ENCODE measurements around the gene RBPMS2.
"Not testable (repeated sequence)": the region's sequence is repeated elsewhere in the genome, so short reads cannot be mapped to it uniquely, and the experiment has no call there.

Gene RBPMS2

DNA sequence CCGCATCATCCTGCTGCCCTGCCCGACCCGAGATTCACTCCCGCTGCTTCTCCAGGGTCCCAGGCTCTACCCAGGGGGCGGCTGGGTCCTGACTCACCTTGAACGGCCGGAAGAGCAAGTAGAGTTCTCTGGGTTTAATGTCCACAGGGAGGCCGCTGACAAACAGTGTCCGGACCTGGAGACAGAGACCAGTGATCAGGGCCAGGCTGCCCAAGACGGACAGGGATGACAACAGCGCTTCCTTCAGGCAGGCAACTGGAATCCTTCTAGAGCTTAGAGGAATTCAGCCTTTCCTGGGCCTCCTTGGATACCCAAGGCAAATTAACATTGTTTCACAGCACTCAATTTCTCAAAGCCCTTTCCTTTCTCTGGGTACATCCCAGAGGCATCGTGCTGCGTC lies 23.9 kb downstream of the RBPMS2 start:
- no peak for DNase-seq

DNA sequence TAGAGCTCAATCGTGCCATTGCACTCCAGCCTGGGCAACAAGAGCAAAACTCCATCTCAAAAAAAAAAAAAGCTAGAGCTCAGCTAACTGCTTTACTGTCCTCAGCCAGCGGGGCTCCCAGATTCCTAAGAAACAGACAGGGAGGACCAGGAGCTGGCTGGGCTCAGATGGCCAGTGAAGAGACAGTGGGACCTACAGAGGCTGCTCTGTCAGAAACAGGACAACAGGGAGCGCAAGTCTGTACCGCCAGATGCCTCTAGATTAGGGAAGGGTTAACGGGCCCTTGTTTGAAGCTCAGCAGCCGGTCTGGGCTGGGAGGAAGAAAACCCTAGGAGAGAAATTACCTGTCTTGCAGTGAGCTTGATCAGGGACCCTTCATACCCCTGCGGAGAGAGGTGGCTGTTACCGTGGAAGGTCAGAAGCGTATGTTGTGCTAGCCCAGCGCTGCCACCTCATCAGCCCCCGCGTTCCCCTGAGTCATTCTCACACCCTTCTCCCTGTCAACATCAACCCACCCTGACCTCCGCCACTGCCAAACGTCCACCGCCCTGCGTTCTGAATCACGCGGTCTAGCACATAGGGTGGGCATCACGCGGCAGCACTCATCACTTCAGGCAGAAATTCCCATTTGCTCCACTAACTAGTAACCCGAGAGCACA lies 25.3 kb downstream of the RBPMS2 start:
- DNase-seq = no peak

DNA sequence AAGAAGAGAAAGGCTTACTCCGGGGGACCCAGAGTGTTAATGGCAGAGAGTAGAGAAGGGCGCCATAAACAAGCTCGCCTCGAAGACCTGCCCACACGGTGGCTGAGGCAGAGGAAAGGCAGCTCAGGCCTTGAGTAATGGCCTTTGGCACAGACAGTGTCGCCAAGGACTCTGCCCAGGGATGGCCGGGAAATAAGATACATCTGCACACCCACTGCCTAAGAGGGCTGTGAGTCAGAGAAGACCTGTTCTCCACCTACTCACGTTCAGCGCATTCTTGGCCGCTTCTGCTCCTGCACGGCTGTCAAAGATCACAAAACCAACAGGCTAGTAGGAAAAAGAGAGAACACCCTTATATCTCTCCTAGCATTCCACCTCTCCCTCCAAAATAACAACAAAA lies 26.2 kb downstream of the RBPMS2 start:
- DNase-seq = no peak

DNA sequence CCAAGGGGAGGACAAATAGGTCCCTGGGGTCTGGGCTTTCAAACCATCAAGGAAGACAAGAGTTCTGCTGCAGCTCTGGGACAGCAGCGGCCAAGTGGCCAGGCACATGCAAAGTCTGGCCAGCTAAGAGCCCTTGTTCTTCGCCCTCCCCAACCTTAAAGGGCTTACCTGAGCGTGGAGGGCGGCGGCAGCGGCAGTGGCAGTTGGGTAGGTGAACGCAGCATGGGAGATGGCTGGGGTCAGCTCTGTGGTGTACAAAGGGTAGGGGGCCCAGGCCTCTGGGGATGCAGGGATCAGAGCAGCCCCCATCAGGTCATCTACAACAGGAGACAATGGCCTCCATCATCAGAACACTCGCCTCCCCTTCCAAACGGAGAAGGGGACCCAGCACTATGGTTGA lies 27.1 kb downstream of the RBPMS2 start:
- DNase-seq = no peak

DNA sequence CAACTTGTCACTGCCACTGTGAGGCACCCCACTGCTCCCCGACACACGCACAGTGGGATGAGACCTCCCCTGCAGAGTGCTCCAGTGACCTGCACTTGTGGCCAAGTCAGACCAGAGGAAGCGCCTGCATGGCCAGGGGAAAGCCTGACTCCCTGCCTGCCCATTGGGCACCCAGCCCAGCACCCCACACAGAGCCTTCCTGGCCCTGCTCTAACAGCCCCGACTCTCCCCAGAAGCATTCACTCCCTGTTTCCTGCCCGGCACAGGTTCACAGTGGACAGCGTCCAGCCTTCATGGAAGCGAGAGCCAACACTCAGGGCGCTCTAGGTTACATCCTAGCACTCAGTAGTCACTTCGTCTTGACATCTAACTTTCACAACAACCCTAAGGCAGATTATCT lies 27.8 kb downstream of the RBPMS2 start:
- no peak for DNase-seq

DNA sequence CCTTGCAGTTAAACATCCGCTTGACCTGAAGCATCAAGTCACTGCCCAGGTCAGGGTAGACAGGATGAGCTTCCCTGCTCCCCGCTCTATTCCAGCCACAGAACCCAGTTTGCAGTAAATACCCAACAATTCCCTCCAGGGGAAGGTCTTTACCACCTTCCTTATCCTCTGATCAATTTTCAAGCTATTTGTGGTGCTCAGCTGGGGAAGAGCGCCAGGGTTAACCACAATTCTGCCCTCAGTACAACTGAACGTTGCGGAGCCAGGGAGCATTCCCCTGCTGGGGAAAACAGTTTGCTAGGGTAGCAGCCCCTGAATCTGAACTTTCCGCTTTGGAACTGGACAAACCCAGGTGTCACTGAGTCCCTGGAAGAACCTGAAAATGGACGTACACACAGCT lies 28.5 kb downstream of the RBPMS2 start:
- no peak for DNase-seq

DNA sequence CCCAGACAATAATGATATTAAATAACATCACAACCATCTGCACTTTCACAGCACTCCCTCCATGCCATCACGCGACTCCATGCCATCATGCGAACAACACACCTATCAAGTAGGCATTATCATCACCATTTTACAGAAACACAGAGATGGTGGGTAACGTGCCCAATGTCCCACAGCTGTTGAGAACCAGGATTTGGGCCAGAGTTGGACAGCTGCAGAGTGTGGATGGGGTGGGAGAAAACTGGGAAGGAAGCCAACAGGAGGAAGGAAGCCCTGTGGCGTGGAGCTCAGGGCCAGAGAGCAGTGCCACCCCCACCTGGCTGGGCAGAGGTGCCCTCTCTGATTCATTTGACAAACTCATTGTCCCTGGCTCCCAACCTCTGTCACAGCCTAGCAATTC lies 29.0 kb downstream of the RBPMS2 start:
- no peak for DNase-seq

DNA sequence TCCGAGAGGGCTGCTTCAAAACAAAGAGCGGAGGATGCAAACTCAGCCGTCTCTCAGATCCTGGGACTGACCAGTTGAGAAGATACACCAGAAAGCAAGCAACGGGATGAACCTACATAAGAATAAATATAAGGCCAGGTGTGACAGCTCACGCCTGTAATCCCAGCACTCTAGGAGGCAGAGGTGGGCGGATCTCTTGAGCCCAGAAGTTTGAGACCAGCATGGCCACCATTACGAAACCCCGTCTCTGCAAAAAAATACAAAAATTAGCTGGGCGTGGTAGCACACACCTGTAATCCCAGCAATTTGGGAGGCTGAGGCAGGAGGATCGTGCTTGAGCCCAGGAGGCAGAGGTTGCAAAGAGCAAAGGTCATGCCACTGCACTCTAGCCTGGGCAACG lies 31.7 kb downstream of the RBPMS2 start:
- DNase-seq = no peak

DNA sequence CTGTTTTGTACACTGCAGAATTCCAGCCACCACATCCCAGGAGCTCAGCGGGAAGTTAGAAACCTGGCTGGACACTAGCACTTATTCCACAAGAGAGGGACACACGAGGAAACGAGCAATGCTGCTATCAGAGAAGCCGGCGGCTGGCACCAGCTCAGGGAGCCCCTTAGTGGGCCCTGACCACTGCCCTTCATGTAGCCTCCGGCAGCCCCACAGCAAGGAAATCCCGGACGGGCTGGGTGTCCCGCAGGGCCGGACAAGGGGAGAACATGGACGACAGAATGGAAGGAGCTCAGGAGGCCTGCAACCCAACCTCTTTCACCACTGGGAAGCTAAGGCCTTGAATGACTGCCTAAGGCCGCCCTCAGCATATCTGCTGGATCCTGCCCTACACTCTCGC lies 32.5 kb downstream of the RBPMS2 start:
- no peak for DNase-seq

DNA sequence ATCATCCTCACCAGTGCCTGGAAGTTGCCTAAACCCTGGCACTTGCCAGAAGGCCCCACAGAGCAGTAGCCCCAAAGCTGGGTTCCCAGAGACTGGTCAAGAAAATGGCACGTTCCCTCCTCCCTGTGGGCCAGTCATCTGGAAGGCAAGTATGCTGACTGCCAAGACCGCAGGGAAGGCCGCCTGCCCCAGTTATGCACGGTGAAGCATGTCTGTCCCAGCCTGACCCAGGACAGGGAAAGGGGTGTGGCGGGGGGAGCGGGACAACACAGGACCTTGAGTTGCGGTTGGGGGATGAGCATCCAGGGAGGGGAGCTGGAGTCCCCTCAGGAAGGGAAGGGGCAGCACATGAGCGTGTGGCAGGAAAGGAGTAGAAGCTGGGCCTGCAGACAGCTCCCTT lies 33.0 kb downstream of the RBPMS2 start:
- DNase-seq = no peak

DNA sequence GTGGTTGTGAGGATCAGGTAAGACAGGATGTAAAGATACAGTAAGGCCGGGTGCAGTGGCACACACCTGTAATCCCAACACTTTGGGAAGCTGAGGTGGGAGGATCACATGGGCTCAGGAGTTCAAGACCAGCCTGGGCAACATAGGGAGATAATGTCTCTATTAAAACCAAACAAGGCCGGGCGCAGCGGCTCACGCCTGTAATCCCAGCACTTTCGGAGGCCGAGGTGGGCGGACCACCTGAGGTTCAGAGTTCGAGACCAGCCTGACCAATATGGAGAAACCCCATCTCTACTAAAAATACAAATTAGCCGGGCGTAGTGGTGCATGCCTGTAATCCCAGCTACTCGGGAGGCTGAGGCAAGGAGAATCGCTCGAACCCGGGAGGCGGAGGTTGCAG lies 33.7 kb downstream of the RBPMS2 start:
- DNase-seq = not testable (repeated sequence)

DNA sequence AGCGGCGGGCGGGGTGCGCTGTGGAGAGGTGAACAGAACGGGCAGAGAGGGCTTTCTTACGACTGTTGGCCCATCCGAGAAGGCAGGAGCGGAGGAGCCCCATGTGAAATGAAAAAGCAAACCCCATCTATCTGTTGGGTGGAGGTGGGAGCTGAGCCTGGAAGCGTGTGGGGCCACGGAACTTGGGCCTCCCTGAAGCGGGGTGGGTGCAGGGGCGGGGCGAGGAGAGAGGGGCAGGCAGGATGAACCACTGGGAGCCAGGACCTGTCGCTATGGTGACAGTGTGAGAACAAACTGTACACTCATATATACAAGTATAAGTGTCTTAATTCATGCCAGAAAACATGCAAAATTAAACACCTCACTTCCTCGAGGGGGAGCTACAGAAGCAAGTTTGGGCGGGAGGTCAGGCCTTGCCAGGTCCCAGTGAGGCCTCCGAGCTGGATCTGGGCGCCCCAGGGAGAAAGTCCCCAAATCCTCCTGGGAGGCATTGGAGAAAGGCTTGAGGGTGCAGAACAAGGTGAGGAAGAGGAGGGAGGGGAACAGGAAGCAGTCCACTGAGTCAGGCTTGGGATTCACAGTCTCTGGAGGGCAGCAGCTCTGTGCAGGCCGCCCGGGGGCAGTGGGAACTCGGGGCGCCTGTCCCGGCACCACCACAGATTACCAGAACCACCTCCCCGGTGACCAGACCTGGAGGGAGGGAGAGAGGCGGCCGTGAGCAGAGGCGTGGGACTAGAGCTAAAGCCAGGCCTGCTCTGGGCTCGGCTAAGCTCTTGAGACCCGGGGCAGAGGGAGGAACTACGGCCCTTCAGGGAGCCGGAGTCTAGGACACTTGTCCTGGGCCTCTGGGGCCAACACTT lies 34.8 kb downstream of the RBPMS2 start:
- DNase-seq = no peak

DNA sequence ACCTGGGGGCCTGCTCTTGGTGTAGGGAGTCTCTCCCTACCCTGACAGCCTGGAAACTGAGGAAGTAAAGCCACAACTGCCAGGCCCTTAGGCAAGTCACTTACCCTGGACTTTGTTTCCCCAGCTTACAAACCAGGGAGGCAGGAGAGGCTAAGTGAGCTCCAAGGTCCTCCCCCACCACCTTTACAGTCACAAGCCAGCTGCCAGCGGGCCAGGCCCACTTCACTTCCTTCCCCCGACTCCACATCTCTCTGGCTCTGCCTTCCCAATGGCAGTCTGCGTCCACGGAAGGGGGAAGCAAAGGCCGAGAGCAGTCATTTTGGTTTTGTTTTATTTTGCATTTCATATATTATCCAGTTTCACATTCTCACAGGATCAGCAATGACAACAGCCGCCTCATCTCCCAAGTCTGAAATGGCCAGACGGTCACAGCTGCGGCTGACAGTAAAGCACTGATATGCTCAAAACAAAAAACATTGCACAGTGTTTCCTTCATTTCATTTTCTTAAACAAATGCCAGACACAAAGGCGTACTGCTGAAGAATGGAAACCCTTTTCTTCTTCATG lies 35.7 kb downstream of the RBPMS2 start:
- DNase-seq = no peak

DNA sequence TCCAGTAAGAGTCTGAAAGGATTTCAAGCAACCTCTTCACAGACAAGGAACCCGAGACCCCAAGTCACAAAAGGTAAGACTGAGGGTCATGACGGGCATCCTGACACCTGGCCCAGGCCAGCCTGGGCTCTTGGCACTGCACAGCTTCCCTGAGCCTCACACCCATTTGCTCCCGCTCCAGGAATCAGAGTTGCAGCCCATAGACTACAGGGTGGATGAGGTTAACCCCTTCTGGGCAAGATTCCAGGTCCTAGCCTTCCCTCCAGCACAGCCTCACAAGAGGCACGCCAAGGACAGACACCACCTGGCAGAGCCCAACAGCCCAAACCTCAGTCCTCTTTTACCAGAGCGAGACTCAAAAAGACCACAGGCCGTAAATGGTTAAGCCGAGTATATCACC lies 36.2 kb downstream of the RBPMS2 start:
- DNase-seq = no peak

DNA sequence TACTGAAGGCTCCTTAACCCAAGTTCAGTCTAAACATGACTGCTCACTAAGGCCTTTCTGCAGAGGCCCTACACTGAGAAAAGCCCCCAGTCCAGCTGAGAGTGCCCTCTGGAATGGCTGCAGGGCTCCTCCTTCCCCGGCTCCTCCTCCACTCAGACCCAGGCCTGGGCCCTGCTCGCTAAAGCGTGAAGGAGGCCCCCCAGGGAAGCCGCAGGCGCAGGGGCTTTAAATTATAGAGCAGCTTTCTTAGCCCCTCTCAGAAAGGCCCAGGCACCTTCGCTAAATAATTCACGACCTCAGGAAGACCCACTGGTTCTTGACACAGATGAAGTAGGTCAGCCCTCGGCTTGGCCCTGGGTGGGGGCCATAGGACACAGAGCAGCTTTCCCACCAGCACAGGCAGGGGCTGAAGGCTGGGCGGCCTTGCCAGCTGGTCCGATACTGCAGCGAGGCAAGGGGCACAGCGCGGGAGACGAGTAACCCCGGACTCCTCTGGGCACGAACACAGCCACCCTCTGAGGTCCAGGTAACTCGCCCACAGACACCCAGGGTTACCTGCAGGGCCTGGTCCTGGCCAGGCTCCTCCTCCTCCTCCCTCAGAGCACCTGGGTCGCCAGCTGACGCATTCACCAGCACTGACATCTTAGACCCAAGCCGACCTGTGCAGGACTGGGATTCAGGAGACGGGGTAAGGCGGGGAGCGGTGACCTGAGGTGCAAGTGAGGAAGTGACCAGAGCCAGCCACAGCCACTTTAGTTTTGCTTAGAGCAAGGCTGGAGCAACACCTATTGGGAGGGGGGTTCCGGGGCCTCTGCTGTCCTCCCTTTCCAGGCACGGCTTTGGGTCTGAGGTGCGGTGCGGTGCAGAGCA lies 36.9 kb downstream of the RBPMS2 start:
- DNase-seq = no peak

DNA sequence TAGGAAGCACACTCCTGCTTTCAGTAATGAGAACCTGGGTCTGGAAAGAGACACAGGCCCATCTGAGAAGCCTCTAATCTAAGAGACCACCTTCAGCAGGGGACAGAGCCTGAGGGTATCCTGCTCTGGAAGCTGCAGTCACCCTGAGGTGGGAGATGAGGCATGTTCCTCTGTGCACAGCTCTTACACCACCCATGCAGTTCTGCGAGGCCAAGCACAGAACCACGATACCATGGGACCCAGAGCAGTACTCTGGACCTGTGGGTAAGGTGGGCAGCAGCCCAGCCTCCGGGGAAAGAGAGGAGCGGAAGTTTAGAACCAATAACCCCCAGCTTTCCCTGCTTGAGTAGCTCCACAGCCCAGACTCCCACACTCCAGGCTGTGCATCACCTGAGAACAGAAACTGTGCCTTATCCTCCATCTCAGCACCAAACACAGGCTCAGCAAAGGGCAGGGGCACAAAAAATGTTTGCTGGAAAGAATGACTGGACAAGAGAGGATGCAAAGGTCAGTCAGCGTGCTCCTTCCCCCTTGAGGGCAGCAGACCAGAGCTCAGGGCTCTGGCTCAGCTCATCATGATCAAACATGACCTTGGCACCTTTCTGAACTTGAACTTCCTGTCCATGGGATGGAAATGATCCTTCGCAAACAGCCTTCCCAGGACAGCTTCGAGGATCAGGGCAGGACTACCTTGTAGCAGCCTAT lies 43.1 kb downstream of the RBPMS2 start:
- DNase-seq = no peak

DNA sequence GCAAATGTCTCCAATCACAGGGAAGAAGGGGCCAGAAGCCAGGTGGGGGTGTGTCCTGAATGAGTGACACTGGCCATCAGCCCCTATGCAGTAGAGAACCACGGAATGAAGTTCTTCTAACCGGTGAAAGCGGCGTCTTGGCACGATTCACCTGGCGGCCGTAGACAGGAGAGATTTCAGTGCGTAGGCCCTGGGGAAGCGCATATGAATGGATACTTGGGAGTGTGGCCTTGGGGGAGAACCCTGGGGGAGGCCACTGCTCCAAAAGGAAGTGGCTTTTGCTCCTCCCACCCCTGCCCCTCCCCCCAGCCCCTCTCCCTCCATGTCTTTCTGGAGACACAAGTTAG lies 43.6 kb downstream of the RBPMS2 start:
- no peak for DNase-seq

DNA sequence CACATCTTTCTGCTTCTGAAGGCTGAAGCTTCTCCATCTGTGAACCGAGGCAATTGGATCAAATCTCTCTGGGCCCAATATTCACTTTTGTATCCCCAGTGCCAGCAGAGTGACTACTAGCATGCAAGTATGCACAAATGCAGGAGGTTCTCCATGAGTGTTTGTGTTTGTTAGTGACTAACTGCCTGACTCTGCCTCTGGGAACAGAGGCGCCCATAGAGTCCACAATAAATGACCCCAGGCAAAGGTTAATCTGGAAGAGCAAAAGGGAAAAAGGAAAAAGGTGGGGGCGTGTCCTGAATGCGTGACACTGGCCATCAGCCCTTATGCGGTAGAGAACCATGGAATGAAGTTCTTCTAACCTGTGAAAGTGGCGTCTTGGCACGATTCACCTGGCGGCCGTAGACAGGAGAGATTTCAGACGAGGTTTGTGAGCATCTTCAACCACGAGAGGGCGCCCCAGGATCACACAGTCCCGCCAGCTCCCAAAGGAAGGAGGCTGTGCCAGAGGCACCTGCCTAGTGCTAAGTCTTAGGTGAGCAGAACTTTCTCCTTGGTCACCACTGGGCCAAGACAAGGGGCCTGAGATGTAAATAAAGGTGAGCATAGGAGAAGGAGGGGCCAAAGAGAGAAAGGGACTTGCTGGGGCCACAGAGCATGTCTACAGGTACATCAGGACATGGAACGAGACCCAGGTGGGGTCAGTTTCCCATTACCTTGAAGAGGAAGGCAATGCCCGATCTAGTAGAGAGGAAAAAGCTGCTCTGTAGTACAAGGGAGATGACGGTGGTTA lies 44.2 kb downstream of the RBPMS2 start:
- peak; percentile 88 for DNase-seq

DNA sequence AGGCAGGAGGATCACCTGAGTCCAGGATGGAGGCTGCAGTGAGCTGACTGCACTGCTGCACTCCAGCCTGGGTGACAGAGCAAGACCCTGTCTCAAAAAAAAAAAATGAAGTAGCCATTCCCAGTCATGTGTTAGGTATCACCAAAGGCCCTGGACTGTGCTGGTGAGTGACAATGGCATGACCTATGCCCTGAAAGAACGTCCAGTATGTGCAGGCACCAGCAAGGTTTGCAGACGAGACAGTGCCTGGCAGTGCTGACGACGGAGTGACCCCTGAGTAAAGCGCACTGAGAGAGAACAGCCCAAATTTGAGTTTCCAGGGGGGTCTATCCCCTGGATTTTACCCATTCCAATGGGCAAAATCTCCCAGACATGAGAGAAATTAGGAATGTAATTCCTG lies 45.2 kb downstream of the RBPMS2 start:
- no peak for DNase-seq

DNA sequence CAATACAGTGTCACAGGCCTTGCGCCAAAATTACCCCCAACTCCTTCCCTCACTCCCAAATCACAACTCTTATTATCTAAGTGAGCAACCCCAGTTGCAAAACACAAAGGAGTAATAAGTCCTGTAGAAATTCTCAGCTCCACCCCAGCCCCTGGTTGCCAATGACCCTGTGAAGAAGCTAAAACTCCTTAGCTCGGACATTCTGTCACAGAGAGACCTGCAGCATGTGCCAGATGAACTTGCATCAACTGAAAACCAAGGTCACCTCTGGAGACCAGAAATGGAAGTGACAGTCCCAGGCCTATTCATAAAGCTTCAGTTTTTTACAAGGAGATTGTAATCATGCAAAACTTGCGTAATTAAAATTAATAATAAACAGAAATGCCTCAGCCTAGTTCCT lies 55.2 kb downstream of the RBPMS2 start:
- DNase-seq = no peak

DNA sequence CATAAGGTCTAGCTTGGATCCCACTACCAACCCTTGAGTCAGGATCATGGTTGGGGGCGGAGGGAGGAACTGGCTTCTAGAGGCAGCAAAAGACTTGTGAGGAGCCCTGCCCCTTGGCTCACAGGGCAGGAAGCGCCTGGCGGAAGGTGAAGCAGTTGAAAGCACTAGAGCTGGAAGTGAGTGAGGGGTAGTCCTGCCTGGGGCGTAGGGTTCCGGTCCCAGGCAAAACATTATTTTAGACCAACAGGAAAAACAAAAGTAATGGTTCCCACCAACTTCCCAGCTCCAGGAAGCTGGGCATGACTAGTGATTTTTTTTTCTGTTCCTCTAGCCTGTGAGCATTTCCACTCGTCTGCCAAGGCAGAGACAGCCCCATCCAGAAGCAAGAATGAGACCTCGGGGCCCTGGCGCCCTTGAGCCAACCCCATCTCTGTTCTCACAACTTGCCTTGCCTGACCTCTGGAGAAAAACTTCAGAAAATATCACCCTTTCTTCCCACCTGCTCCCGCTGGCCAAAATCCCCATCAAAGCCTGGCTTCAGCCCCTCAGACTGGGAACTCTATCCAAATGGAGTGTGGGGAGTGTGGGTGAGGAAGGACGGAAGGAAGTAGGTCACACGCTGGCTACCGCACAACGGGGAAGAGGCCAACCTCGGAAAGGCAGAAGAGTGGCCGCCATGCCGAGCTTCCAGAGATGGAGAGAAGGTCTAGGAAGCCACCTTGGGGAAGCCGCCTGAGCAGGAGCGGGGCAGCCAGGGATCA lies 57.5 kb downstream of the RBPMS2 start:
- DNase-seq = no peak
